ENCODE measurements around the gene TUT1.
A peak's percentile ranks its signal among the peaks of the same experiment; 100 is the strongest.

TUT1 gene

DNA sequence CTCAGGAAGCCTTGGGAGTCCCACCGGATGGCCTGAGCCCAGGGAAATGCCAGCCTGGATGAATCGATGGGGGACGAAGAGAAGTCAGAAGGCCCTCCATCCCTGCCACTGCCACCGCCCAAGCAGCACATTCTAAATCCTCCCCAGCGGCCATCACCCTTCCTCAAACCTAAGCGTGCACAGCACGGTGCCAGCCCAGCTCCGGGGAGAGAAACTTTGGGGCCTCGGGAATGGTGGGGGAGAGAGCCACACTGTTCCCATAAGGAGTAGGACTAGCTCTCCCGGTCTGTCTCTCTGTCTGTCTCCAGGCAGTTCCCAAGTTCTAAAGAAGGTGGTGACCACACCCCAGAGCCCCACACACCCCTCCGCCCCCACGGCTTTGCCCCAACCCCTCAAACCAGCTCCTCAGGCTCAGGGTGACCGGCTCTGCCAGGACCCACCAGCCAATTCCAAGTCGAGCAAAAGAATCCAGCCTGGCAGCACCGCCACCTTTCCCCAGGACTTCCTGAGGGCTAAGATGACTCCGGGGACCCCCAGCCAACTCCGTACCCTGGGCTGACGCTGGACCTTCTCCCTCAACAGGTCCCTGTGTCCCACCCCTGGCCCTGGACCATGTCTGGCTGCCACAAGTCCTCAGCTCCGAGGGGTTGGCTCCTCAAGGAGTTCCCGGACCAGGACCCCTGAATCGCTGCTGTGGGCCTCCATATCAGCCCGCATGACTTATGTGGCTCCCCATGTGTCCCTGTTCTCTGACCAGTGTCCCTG lies 47.5 kb downstream of the TUT1 start:
- FAIRE-seq: no peak
- DNase-seq (ENCODE audit: insufficient read length, low spot score): no peak

DNA sequence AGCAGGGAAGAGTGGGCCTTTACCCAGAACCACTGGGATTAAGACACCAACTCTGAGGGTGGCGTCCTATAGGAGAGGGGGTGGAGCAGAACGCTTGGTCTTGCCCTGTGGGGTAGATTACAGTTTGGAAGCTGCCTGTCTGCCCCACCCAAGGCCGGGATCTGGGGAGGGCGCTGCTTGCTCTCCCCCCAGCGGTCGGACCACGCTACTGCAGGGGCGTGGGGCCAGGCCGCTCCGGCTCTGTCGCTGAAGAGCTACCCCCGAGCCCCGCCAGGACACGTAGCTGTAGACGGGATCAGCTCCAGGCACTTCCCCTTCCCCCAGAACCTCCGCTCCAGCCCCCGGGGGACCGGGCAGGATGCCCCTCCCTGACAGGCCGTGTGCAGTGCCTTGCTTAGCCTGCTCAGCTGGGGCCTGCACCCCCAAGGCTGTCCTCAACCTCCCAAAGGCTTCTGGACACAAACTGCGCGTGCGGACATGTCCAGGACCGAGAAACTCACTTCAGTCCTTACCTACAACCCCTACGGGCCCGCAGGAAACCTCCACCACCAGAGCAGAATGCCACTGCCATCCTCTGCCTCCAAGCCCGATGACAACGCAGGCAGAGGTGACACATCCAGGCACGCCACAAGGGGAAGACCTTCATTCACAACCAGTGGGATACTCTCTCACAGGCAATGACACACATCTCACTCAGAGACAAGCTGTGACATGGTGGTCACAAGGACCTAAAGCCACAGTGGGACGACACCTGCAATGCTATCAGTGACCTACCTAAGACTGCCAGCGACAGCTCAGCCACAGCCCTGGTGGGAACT lies 48.4 kb downstream of the TUT1 start:
- DNase-seq (ENCODE audit: insufficient read length, low spot score): peak; percentile 78
- FAIRE-seq: peak; percentile 23

DNA sequence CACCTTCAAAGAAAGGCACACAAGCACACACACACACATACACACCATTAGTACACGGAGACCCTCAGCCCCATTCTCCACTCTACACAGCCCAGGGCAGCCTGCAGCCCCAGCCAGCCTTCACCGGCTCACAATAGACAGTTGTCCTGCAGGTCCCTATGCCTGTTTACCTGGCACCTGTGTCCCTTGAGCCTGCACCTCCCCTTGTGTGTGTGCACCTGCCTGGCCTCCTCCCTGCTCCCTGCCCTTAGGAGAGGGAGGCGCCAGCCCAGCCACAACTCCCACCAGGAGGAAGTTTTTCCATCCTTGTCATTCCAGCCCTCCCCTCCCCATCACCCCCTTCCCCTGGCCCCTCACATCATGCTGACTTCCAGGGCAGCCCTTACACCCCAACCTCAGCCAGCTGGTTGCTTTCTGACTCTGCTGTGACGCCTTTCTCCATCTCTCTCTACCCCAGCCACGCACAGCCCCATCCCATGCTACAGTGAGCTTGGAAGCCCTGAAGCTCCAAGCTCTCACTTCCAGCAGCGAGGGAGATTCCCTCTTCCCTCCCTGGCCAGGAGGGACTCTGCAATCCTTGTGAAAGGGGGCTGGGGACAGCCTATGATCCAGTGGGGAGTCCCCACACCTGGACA lies 49.1 kb downstream of the TUT1 start:
- DNase-seq (ENCODE audit: insufficient read length, low spot score): no peak
- FAIRE-seq: no peak

DNA sequence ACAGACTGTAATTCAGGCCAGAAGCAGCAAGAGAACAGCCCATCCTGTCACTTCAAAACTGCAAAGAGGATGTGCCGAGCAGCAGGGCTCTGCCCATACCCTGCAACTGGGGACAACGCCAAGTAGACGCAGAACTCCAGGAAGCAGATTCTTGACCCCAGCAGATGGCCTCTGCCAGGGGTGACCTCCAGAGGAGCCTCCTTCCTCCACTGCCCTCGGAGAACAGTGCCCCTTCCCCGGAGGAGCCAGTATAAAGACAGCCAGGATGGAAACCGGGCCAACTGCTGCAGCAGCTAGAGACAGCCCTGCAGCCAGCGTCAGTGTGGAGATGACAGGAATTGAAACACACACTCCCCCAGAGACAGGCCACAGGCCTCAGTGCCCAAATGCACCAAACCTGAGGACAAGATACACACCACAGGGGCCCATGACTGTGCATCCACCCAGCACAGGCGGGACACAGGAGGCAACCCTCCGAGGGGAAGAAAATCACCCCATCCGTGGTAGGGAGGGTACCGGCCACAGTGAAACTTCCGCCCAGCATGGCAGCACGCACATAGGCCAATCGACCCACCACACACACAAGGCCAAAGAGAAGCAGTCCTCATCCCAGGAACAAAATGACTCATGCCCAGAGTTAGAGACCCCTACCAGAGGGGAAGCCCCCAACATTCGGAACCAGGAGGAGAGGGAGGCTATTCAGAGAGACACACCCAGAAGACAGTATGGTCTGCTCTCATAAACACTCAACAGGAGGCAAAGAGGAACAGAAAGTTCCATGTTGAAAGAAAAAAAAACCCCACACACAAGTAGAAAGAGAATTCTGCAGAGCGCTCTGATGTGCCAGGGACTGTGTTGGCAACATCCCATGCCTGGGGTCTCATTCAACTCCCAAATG lies 50.3 kb downstream of the TUT1 start:
- FAIRE-seq: peak; percentile 91
- DNase-seq (ENCODE audit: insufficient read length, low spot score): no peak

DNA sequence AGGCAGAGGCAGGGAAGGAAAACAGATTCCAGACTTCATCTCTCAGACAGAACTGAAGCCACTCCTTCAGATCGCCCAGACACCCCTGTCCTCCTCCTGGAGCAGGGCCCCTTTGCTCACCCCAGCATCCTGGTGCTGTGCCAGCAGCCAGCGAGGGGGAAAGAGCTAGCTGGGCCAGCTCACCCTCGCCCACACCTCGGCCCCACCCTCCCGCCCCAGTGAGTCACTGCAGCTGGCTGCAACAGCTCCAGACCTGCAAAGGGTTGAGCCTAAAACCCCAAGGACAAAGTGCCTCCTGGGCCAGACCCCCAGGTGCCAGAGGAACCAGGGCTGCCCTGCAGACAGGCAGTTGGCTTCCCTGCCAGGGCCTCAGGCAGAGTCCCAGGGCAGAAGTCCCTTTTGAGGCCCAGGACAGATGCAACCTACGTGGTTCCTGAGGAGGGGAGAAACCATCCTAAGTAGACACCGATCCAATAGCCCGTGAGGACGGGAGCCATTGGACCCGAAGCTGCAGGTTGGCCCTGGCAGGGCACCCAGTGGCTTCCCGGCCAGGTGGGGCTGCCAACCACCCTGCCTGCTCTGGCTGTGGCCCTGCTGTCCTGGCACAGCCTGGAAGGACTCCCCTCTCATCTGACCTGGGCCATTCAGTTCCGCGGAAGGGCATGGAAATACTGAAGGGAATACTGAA lies 51.9 kb downstream of the TUT1 start:
- FAIRE-seq (no peak), DNase-seq (ENCODE audit: insufficient read length, low spot score) (no peak)

DNA sequence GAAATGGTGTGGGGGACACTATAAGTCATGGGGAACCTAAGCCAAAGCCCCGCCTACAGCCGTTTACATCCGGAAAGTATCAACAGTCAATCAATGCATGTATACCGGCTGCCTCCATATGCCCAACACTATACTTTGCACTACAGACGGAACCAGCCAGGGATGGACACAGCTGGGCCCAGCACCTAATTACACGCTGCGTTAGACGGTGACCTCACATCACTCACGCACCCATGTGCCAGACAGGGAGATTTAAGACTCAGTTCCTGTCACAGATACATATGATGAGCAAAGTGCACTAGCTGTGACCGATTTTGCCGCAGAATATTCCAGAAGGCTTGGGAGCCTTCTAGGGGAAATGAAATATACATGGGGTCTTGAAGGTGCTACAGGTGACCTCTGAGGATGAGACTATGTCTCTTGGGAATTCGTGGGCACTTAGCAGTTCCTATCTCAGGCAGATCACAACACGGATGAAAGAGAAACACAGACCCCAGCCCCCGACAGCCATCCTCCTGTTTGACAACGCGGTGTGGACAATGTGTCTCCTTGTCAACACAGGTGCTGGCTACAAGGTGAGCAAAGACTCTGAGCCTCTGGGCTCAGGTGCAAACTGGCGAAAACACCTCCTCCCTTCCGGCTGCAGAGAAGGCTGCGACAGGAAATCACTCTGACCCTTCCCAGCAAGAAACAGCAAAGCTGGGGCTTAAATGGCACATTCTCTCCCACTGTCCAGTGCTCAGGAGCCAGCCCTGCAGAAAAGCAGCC lies 52.7 kb downstream of the TUT1 start:
- FAIRE-seq: no peak
- DNase-seq (ENCODE audit: insufficient read length, low spot score): no peak

DNA sequence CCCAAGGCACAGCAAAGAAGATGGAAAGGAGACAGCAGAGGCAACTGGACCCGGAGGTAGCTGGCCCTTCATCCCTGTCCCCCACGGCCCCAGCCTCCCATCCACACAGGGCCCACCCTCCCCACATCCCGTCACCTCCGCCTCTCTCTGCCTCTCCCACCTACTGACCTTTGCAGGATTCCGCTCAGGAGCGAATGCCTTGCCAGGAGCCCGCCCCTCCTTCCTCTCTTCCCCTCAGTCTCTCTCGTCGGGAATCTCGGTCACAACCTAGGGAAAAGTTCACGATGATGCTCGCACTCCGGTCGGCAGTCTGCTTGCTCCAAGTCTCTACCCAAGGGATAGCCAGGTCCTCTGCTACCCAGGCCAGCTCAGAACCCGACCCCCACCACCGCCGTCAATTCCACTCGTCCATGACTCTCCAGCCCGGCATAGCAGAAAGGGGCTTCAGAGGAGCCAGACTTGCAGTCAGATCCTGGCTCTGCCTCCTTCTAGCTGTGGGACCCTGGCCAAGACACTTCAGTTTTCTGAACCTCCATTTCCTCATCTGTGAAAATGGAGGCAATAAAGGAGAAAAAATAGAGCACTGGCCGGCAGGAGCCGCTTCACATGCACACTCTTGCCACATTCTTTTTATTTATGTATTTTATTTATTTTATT lies 54.9 kb downstream of the TUT1 start:
- DNase-seq (ENCODE audit: insufficient read length, low spot score) (no peak), FAIRE-seq (no peak)

DNA sequence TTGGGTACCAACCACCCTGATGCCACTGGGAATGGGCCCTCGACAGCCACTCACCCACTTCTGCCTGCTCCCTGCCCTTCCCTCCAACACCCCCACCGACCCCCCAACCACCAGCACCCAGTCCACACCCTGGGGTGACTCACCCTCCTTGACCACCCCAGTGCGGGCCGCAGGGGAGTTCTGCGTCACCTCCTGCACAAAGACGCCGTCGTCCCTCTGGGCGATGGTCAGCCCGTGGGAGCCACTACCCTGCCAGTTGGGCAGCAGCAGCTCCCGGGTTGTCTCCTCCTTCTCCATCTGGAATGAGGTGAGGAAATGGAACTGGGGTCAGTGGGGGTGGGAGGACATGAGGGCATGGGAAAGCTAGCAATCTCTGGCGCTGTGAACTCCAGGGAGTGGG lies 55.5 kb downstream of the TUT1 start:
- no peak for FAIRE-seq
- DNase-seq (ENCODE audit: insufficient read length, low spot score): no peak

DNA sequence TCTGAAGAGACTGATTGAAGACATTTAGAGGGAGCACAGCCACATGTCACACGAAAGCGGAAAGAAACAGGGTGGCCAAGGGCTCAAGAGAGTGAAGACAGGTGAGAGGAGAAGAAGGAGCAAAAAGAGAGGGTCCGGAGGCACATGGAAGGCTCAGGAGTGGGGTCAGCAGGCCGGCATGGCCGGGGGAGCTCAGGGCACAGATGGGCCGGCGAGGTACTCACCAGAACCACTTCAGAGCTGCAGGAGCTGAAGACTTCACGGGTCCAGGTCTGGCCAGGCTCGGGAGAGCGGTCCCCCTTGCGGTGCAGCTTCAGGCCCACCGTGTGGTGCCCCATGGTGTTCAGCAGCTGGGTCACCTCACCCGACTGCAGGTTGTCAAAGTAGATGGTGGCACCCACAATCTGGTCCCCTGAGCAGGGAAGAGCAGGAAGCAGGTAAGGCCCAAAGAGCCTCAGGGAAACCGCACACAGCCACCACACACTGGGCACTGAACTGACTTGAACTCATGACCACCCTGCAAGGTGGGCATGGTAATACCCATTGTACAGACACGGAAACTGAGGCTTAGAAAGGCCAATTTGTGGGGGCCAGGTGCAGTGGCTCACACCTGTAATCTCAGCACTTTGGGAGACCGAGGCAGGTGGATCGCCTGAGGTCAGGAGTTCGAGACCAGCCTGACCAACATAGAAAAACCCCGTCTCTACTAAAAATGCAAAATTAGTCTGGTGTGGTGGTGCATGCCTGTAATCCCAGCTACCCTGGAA lies 56.4 kb downstream of the TUT1 start:
- no peak for DNase-seq (ENCODE audit: insufficient read length, low spot score)
- FAIRE-seq: no peak

DNA sequence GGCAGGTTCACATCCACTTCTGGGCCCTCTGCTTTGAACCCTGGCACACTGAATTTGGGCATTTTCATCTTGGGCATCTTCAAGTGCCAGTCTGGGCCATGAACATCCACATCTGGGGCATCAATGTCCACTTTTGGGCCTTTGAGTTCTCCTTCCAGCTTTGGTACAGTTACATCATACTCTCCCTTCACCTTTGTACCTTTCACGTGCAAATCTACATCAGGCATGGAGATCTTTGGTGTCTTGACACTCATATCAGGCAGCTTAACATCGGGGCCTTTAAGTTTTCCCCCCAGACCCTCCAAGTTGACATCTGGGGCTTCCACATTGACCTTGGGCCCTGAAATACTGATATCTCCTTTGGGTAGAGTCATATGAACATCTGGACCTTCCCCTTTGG lies 59.2 kb downstream of the TUT1 start:
- FAIRE-seq (no peak), DNase-seq (ENCODE audit: insufficient read length, low spot score) (no peak)
